HG03521 (cell line): ENCODE measurements around the gene SAMMSON.

ENCODE experiments used
- ATAC-seq: cut with Tn5 transposase; IDR thresholded peaks from one replicate; pipeline ENCODE4 v1.9.1; 2021; ENCODE audit warnings: mild to moderate bottlenecking, moderate library complexity; ENCODE audit not compliant: unreplicated experiment

The SAMMSON gene

GRCh38 chr3:70085613-70086012 is 86.1 kb downstream of the SAMMSON start:
- no peak for ATAC-seq

DNA sequence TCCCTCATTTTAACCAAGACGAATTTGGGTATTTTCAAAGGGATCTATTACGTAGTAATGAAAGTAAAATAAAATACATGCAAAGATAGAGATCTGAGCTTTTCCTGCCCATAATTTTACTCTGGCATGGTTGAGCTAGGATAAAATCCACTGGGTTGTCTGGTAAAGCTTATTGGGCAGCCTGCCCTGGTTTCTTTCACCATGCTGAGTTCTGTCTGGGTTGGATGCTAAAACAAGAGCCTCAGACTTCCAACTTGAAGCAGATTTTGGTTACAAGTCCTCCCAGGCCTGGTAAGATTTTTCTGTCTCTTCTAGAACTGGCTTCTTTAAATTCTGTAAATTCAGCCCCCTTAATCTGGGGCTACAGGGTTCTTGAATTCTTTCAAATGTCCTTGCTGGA is 86.8 kb downstream of the SAMMSON start:
- no peak for ATAC-seq

- no peak for ATAC-seq
Measured at GRCh38 chr3:70090322-70090913, 90.9 kb downstream of the SAMMSON start.

- ATAC-seq = no peak
Measured at GRCh38 chr3:70094197-70094596, 94.7 kb downstream of the SAMMSON start.

- no peak for ATAC-seq
Measured at GRCh38 chr3:70095260-70095659, 95.7 kb downstream of the SAMMSON start.

DNA sequence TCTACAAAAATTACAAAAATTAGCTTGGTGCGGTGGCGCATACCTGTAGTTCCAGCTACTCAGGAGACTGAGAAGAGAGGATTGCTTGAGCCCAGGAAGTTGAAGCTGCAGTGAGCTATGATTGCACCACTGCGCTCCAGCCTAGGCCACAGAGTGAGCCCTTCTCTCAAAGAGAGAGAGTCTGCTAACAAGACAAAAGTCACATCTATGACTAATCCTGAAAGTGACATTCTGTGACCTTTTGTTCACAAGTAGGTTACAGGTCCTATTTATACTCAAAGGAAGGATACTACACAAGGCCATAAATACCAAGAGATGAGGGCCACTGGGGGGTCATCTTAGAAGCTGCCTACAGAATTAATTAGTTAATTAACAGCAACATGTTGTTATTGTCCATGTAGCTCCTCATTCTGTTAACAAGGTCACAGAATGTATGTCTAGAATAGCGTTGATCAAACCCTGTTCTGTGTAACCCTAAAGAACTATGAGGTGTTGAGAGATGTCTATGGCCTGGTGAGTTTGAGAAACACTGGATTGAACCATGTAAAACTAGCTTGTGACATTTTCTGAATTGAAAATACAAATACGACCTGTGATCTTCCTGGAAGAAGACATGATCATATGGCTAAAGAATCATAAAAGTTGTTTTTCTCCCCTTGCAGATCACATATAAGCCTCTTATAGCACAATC is 97.0 kb downstream of the SAMMSON start:
- peak; percentile 89 for ATAC-seq

DNA sequence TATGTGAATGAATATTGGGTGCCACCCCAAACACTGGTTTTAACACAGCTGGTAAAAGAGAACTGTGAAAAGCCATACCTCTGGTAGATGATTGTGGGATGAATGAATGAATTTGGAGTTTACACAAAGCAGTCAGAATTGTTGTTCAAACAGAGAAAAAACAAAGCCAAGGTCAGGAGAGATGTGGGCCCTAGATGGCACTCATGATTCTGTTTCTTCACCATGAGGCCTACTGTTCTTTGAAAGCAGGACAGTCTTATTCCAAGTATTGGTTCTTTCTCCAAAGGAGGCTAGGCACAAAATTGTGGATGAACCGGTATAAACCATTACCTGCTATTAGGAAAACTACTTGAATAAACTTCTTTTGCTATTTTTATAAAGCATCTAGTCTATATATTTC is 97.6 kb downstream of the SAMMSON start:
- no peak for ATAC-seq

GRCh38 chr3:70108072-70108471 is 108.5 kb downstream of the SAMMSON start:
- no peak for ATAC-seq

GRCh38 chr3:70108546-70108945 is 109.0 kb downstream of the SAMMSON start:
- ATAC-seq = no peak

DNA sequence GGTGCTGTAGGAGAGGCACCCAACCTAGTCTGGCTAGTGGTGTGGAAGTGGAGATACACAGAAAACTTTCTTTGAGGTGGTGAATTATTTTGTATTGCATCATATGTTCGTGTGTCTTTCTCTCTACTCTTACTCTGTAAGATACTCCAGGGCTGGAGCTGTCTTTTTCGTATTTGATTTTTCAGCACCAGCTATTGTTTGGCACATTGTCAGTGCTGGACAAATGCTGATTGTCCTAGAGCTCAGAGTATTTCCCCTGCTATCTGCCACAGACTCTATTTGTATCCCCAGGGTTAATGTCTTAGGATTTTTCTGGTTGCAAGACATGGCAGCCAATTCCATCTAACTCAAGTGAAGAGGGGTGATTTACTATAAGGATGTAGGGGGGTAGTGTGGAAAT is 110.5 kb downstream of the SAMMSON start:
- ATAC-seq = no peak

- no peak for ATAC-seq
Measured at GRCh38 chr3:70111411-70111810, 111.9 kb downstream of the SAMMSON start.

DNA sequence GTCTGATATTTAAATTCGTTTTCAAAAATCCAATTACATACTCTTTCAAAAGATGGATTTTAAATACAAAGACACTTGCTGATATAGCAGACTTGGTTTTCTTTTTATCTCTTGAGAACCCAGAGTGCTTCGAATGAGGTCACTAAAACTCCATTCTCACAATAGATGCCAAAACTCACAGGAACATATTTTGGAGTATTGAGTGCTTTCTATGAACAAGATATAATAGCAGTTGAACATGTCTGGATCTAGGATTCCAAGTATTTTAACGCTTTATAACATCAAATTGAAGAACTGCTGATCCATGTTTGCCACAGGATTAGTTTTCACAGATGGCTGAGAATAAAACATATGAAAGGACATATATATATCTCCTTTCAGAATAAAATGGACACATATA is 113.2 kb downstream of the SAMMSON start:
- ATAC-seq = no peak

- no peak for ATAC-seq
Measured at GRCh38 chr3:70114431-70114830, 114.9 kb downstream of the SAMMSON start.

GRCh38 chr3:70119879-70120278 is 120.3 kb downstream of the SAMMSON start:
- ATAC-seq = no peak
